HEK293T (cell line): Measurements from ENCODE around the gene CDK17.

ENCODE experiments used
- ARNT ChIP-seq: fragments of 450-650 bp; IDR thresholded peaks from 2 replicates; pipeline ENCODE4 v1.6.1; 2017; ENCODE audit warnings: mild to moderate bottlenecking
- ELF4 ChIP-seq: fragments of 450-650 bp; IDR thresholded peaks from 2 replicates; pipeline ENCODE4 v1.6.1; 2017; ENCODE audit warnings: antibody characterized with exemption
- FOXA1 ChIP-seq: fragments of 450-650 bp; IDR thresholded peaks from 2 replicates; pipeline ENCODE4 v1.6.1; 2016; ENCODE audit warnings: mild to moderate bottlenecking
- FOXM1 ChIP-seq: fragments of 450-650 bp; IDR thresholded peaks from 2 replicates; pipeline ENCODE4 v1.6.1; 2017; ENCODE audit warnings: mild to moderate bottlenecking, borderline replicate concordance
- L3MBTL2 ChIP-seq: fragments of 450-650 bp; conservative IDR thresholded peaks from 2 replicates; pipeline ENCODE4 v1.6.1; 2016; ENCODE audit warnings: mild to moderate bottlenecking
- SP1 ChIP-seq: fragments of 450-650 bp; IDR thresholded peaks from 2 replicates; pipeline ENCODE4 v1.6.1; 2017
- SUZ12 ChIP-seq: fragments of 450-650 bp; IDR thresholded peaks from 2 replicates; pipeline ENCODE4 v1.6.1; 2016; ENCODE audit warnings: mild to moderate bottlenecking
- TARDBP ChIP-seq: fragments of 450-650 bp; IDR thresholded peaks from 2 replicates; pipeline ENCODE4 v1.6.1; 2016

GRCh38 chr12:96274331-96274730 is 125.9 kb downstream of the CDK17 start:
- no peak for TF ChIP-seq FOXM1
- TF ChIP-seq FOXA1 = no peak
- TF ChIP-seq TARDBP = no peak
- TF ChIP-seq L3MBTL2 = no peak
- TF ChIP-seq SUZ12 = no peak
- TF ChIP-seq SP1 = no peak
- TF ChIP-seq ELF4 = no peak
- TF ChIP-seq ARNT = no peak
